ENCODE data around the gene ATP6V0A4.

ATP6V0A4 gene

GRCh38 chr7:138797715-138798320, at the start of gene ATP6V0A4, which contains the start of gene TMEM213:
TSS of gene ATP6V0A4 (minus strand) at chr7:138798196. CDS start at chr7:138771247, 26,949 bp downstream.
TSS of gene TMEM213 (plus strand) at chr7:138797994. CDS start at chr7:138798105, 111 bp downstream.
- no peaks in the 10 kb centered on the region for H3K4me1 ChIP-seq (ENCODE audit: control insufficient read depth in 2 of 2, insufficient read depth in 2 of 2, low read length in 2 of 2)
- no peaks in the 10 kb centered on the region for H3K27me3 ChIP-seq (ENCODE audit: control insufficient read depth in 2 of 2, insufficient read depth in 2 of 2, low read length in 2 of 2)
- H3K9me3 ChIP-seq (ENCODE audit: control insufficient read depth in 2 of 2, low read length in 2 of 2): no peaks in the 10 kb centered on the region
- no peak within 1 kb of the TSS for H3K4me3 ChIP-seq (ENCODE audit: low read length in 2 of 2)
- H3K9ac ChIP-seq (ENCODE audit: low read depth in 1 of 2, low read length in 2 of 2): no peak within 1 kb of the TSS
- H3K27ac ChIP-seq (ENCODE audit: low read depth in 2 of 2, low read length in 2 of 2): no peak within 1 kb of the TSS
- H3K36me3 ChIP-seq (ENCODE audit: control insufficient read depth in 2 of 2, insufficient read depth in 2 of 2, low read length in 2 of 2): no peaks in the 10 kb centered on the region

GRCh38 chr7:138845711-138846110, 47.7 kb upstream of the ATP6V0A4 start:
- H3K4me1 ChIP-seq (ENCODE audit: control insufficient read depth in 2 of 2, insufficient read depth in 2 of 2, low read length in 2 of 2): no peaks in the 10 kb centered on the region
- no peaks in the 10 kb centered on the region for H3K27me3 ChIP-seq (ENCODE audit: control insufficient read depth in 2 of 2, insufficient read depth in 2 of 2, low read length in 2 of 2)
- no peak overlapping the region for H3K4me3 ChIP-seq (ENCODE audit: low read length in 2 of 2)
- H3K9ac ChIP-seq (ENCODE audit: low read depth in 1 of 2, low read length in 2 of 2): no peak overlapping the region
- no peaks in the 10 kb centered on the region for H3K36me3 ChIP-seq (ENCODE audit: control insufficient read depth in 2 of 2, insufficient read depth in 2 of 2, low read length in 2 of 2)
- no peak overlapping the region for H3K27ac ChIP-seq (ENCODE audit: low read depth in 2 of 2, low read length in 2 of 2)
- H3K9me3 ChIP-seq (ENCODE audit: control insufficient read depth in 2 of 2, low read length in 2 of 2): no peaks in the 10 kb centered on the region

- H3K9ac ChIP-seq (ENCODE audit: low read depth in 1 of 2, low read length in 2 of 2): no peak overlapping the region
- no peaks in the 10 kb centered on the region for H3K9me3 ChIP-seq (ENCODE audit: control insufficient read depth in 2 of 2, low read length in 2 of 2)
- no peaks in the 10 kb centered on the region for H3K27me3 ChIP-seq (ENCODE audit: control insufficient read depth in 2 of 2, insufficient read depth in 2 of 2, low read length in 2 of 2)
- H3K4me3 ChIP-seq (ENCODE audit: low read length in 2 of 2): no peak overlapping the region
- H3K4me1 ChIP-seq (ENCODE audit: control insufficient read depth in 2 of 2, insufficient read depth in 2 of 2, low read length in 2 of 2): no peaks in the 10 kb centered on the region
- no peak overlapping the region for H3K27ac ChIP-seq (ENCODE audit: low read depth in 2 of 2, low read length in 2 of 2)
- no peaks in the 10 kb centered on the region for H3K36me3 ChIP-seq (ENCODE audit: control insufficient read depth in 2 of 2, insufficient read depth in 2 of 2, low read length in 2 of 2)
Observed at GRCh38 chr7:138843632-138844580, 45.9 kb upstream of the ATP6V0A4 start.

GRCh38 chr7:138842111-138842510, 44.1 kb upstream of the ATP6V0A4 start:
- no peak overlapping the region for H3K27ac ChIP-seq (ENCODE audit: low read depth in 2 of 2, low read length in 2 of 2)
- H3K27me3 ChIP-seq (ENCODE audit: control insufficient read depth in 2 of 2, insufficient read depth in 2 of 2, low read length in 2 of 2): no peaks in the 10 kb centered on the region
- no peak overlapping the region for H3K9ac ChIP-seq (ENCODE audit: low read depth in 1 of 2, low read length in 2 of 2)
- H3K4me3 ChIP-seq (ENCODE audit: low read length in 2 of 2): no peak overlapping the region
- H3K4me1 ChIP-seq (ENCODE audit: control insufficient read depth in 2 of 2, insufficient read depth in 2 of 2, low read length in 2 of 2): no peaks in the 10 kb centered on the region
- H3K9me3 ChIP-seq (ENCODE audit: control insufficient read depth in 2 of 2, low read length in 2 of 2): no peaks in the 10 kb centered on the region
- no peaks in the 10 kb centered on the region for H3K36me3 ChIP-seq (ENCODE audit: control insufficient read depth in 2 of 2, insufficient read depth in 2 of 2, low read length in 2 of 2)

- Histone ChIP-seq H3K4me3 (ENCODE audit: low read length in 2 of 2) (no peak overlapping the region), H3K27ac (ENCODE audit: low read depth in 2 of 2, low read length in 2 of 2) (no peak overlapping the region)
Observed at GRCh38 chr7:138838166-138838565, 40.2 kb upstream of the ATP6V0A4 start.

GRCh38 chr7:138837627-138838026, 39.6 kb upstream of the ATP6V0A4 start:
- Histone ChIP-seq H3K9ac (ENCODE audit: low read depth in 1 of 2, low read length in 2 of 2) (no peak overlapping the region), H3K4me3 (ENCODE audit: low read length in 2 of 2) (no peak overlapping the region), H3K27me3 (ENCODE audit: control insufficient read depth in 2 of 2, insufficient read depth in 2 of 2, low read length in 2 of 2) (no peaks in the 10 kb centered on the region), H3K4me1 (ENCODE audit: control insufficient read depth in 2 of 2, insufficient read depth in 2 of 2, low read length in 2 of 2) (no peaks in the 10 kb centered on the region), H3K9me3 (ENCODE audit: control insufficient read depth in 2 of 2, low read length in 2 of 2) (no peaks in the 10 kb centered on the region), H3K27ac (ENCODE audit: low read depth in 2 of 2, low read length in 2 of 2) (no peak overlapping the region), H3K36me3 (ENCODE audit: control insufficient read depth in 2 of 2, insufficient read depth in 2 of 2, low read length in 2 of 2) (no peaks in the 10 kb centered on the region)

More at GRCh38 chr7:138838166-138838565, 40.2 kb upstream of the ATP6V0A4 start:
- no peak overlapping the region for H3K9ac ChIP-seq (ENCODE audit: low read depth in 1 of 2, low read length in 2 of 2)
- no peaks in the 10 kb centered on the region for H3K9me3 ChIP-seq (ENCODE audit: control insufficient read depth in 2 of 2, low read length in 2 of 2)
- no peaks in the 10 kb centered on the region for H3K27me3 ChIP-seq (ENCODE audit: control insufficient read depth in 2 of 2, insufficient read depth in 2 of 2, low read length in 2 of 2)
- no peaks in the 10 kb centered on the region for H3K36me3 ChIP-seq (ENCODE audit: control insufficient read depth in 2 of 2, insufficient read depth in 2 of 2, low read length in 2 of 2)
- no peaks in the 10 kb centered on the region for H3K4me1 ChIP-seq (ENCODE audit: control insufficient read depth in 2 of 2, insufficient read depth in 2 of 2, low read length in 2 of 2)

- Histone ChIP-seq H3K27ac (ENCODE audit: low read depth in 2 of 2, low read length in 2 of 2) (no peak overlapping the region), H3K27me3 (ENCODE audit: control insufficient read depth in 2 of 2, insufficient read depth in 2 of 2, low read length in 2 of 2) (no peaks in the 10 kb centered on the region)
Observed at GRCh38 chr7:138835087-138835486, 37.1 kb upstream of the ATP6V0A4 start.

GRCh38 chr7:138834583-138834982, 36.6 kb upstream of the ATP6V0A4 start:
- H3K9ac ChIP-seq (ENCODE audit: low read depth in 1 of 2, low read length in 2 of 2): no peak overlapping the region
- H3K27me3 ChIP-seq (ENCODE audit: control insufficient read depth in 2 of 2, insufficient read depth in 2 of 2, low read length in 2 of 2): no peaks in the 10 kb centered on the region
- H3K9me3 ChIP-seq (ENCODE audit: control insufficient read depth in 2 of 2, low read length in 2 of 2): no peaks in the 10 kb centered on the region
- no peaks in the 10 kb centered on the region for H3K4me1 ChIP-seq (ENCODE audit: control insufficient read depth in 2 of 2, insufficient read depth in 2 of 2, low read length in 2 of 2)
- no peak overlapping the region for H3K4me3 ChIP-seq (ENCODE audit: low read length in 2 of 2)
- no peak overlapping the region for H3K27ac ChIP-seq (ENCODE audit: low read depth in 2 of 2, low read length in 2 of 2)
- H3K36me3 ChIP-seq (ENCODE audit: control insufficient read depth in 2 of 2, insufficient read depth in 2 of 2, low read length in 2 of 2): no peaks in the 10 kb centered on the region

More at GRCh38 chr7:138835087-138835486, 37.1 kb upstream of the ATP6V0A4 start:
- H3K9ac ChIP-seq (ENCODE audit: low read depth in 1 of 2, low read length in 2 of 2): no peak overlapping the region
- H3K36me3 ChIP-seq (ENCODE audit: control insufficient read depth in 2 of 2, insufficient read depth in 2 of 2, low read length in 2 of 2): no peaks in the 10 kb centered on the region
- no peaks in the 10 kb centered on the region for H3K9me3 ChIP-seq (ENCODE audit: control insufficient read depth in 2 of 2, low read length in 2 of 2)
- H3K4me1 ChIP-seq (ENCODE audit: control insufficient read depth in 2 of 2, insufficient read depth in 2 of 2, low read length in 2 of 2): no peaks in the 10 kb centered on the region
- no peak overlapping the region for H3K4me3 ChIP-seq (ENCODE audit: low read length in 2 of 2)

GRCh38 chr7:138833596-138833995, 35.6 kb upstream of the ATP6V0A4 start:
- H3K27me3 ChIP-seq (ENCODE audit: control insufficient read depth in 2 of 2, insufficient read depth in 2 of 2, low read length in 2 of 2): no peaks in the 10 kb centered on the region
- no peaks in the 10 kb centered on the region for H3K9me3 ChIP-seq (ENCODE audit: control insufficient read depth in 2 of 2, low read length in 2 of 2)
- no peaks in the 10 kb centered on the region for H3K4me1 ChIP-seq (ENCODE audit: control insufficient read depth in 2 of 2, insufficient read depth in 2 of 2, low read length in 2 of 2)
- H3K27ac ChIP-seq (ENCODE audit: low read depth in 2 of 2, low read length in 2 of 2): no peak overlapping the region
- no peaks in the 10 kb centered on the region for H3K36me3 ChIP-seq (ENCODE audit: control insufficient read depth in 2 of 2, insufficient read depth in 2 of 2, low read length in 2 of 2)
- H3K9ac ChIP-seq (ENCODE audit: low read depth in 1 of 2, low read length in 2 of 2): no peak overlapping the region
- no peak overlapping the region for H3K4me3 ChIP-seq (ENCODE audit: low read length in 2 of 2)

GRCh38 chr7:138832966-138833365, 35.0 kb upstream of the ATP6V0A4 start:
- Histone ChIP-seq H3K36me3 (ENCODE audit: control insufficient read depth in 2 of 2, insufficient read depth in 2 of 2, low read length in 2 of 2) (no peaks in the 10 kb centered on the region), H3K27me3 (ENCODE audit: control insufficient read depth in 2 of 2, insufficient read depth in 2 of 2, low read length in 2 of 2) (no peaks in the 10 kb centered on the region), H3K4me1 (ENCODE audit: control insufficient read depth in 2 of 2, insufficient read depth in 2 of 2, low read length in 2 of 2) (no peaks in the 10 kb centered on the region), H3K9me3 (ENCODE audit: control insufficient read depth in 2 of 2, low read length in 2 of 2) (no peaks in the 10 kb centered on the region), H3K27ac (ENCODE audit: low read depth in 2 of 2, low read length in 2 of 2) (no peak overlapping the region), H3K4me3 (ENCODE audit: low read length in 2 of 2) (no peak overlapping the region), H3K9ac (ENCODE audit: low read depth in 1 of 2, low read length in 2 of 2) (no peak overlapping the region)

Data from mucosa of rectum (tissue), 2 donors.